Measurements from ENCODE around the gene AHRR. TPM values are rescaled to one million over a fixed set of nuclear protein-coding genes. Genes with fewer than 3 reads are reported as not detected.

The AHRR gene
- total and polyA plus RNA-seq, 2 donors from 2014 or later, result 0.71 to 1.7 TPM

DNA sequence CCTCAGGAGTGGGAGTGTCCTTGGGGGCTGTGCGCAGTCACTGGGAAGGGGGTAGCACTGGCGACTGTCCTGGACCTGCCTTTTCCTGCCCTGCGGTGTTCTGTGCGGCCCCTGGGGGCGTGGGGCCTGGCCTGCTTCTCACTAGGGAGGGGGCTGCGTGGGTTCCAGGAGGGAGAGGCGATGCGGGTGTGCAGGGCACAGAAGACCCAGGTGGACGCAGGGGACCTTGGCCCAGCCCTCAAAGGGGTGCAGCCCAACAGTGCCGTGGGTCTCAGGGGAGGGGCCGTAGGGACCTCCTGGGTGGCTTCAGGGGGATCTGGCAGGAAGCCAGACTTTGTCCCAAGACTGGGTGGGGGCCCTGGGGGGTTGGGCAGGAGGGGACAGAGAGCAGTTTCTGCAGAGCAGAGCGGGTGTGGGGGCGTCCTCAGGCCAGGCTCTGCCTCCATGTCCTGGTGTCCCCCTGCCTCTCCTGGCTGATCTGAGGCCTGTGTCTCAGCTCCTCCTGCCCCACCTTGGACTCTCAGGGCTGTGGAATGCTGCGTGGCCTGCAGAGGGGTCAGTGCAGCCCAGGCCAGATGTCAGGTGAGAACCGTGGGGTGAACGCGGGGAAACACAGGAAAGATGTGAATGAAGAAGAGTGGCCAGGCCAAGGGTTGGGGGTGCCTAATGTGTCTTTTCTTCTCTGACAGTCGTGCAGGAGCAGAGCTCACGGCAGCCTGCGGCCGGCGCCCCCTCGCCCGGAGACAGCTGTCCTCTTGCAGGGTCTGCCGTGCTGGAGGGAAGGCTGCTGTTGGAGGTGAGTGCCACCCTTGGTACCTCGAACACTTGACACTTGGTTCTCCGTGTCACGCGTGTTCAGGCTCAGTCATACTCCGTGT is 54.6 kb downstream of the AHRR start:
- intact Hi-C loops (cut with DNase I), result no loop called here
- no peak overlapping the region for H3K4me3 ChIP-seq (ENCODE audit: low read length in 3 of 3)
- TF ChIP-seq, protein P1, sequence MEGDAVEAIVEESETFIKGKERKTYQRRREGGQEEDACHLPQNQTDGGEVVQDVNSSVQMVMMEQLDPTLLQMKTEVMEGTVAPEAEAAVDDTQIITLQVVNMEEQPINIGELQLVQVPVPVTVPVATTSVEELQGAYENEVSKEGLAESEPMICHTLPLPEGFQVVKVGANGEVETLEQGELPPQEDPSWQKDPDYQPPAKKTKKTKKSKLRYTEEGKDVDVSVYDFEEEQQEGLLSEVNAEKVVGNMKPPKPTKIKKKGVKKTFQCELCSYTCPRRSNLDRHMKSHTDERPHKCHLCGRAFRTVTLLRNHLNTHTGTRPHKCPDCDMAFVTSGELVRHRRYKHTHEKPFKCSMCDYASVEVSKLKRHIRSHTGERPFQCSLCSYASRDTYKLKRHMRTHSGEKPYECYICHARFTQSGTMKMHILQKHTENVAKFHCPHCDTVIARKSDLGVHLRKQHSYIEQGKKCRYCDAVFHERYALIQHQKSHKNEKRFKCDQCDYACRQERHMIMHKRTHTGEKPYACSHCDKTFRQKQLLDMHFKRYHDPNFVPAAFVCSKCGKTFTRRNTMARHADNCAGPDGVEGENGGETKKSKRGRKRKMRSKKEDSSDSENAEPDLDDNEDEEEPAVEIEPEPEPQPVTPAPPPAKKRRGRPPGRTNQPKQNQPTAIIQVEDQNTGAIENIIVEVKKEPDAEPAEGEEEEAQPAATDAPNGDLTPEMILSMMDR (IDR thresholded peaks at IDR 0.05; ENCODE audit: borderline replicate concordance, extremely low read depth, insufficient read depth), result no peak
- H3K4me1 ChIP-seq (ENCODE audit: control insufficient read depth in 2 of 3, insufficient read depth in 2 of 3, low read depth in 1 of 3, low read length in 3 of 3), result no peaks in the 10 kb centered on the region
- H3K36me3 ChIP-seq (ENCODE audit: control insufficient read depth in 2 of 3, insufficient read depth in 3 of 3, low read length in 3 of 3), result no peaks in the 10 kb centered on the region
- DNase-seq (peak in 2 of 5 donors; percentile 8 to 51), FAIRE-seq (no peak)
- no peak overlapping the region for H3K27ac ChIP-seq (ENCODE audit: low read depth in 2 of 2, low read length in 2 of 2)
- no peak overlapping the region for H3K9ac ChIP-seq (ENCODE audit: low read length in 3 of 3)
- no peaks in the 10 kb centered on the region for H3K27me3 ChIP-seq (ENCODE audit: control insufficient read depth, insufficient read depth, low read length)
- peaks cover 0 to 3% (median 0%) of the 10 kb centered on the region in 3 donors for H3K9me3 ChIP-seq (ENCODE audit: control insufficient read depth in 2 of 3, insufficient read depth in 1 of 3, low read length in 3 of 3)

DNA sequence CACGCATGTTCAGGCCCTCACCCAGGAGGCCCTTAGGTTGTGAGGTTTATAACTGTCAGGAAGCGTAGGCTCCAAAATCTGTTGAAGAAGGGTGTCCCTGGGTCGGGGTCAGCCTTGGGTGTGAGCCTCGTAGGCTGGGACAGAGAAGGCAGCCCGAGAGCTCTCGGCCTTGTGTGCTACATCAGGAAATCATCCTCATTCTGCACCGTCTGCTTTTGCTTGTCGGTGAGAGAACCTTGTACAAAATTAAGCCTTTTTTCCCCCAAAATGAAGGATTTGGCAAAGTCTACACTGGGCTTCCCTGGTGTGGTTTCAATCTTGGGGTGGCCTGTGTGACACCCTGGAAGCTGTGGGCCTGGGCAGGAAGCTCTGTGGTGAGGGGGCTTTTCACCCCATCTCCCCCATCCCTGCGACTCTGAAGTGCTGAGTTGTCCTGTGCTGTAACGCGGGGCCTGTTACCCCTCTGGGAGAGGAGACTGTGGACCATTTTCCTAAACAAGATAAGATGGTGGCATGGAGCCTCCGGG is 55.3 kb downstream of the AHRR start:
- Histone ChIP-seq H3K9ac (ENCODE audit: low read length in 3 of 3) (no peak overlapping the region), H3K4me3 (ENCODE audit: low read length in 3 of 3) (no peak overlapping the region), H3K4me1 (ENCODE audit: control insufficient read depth in 2 of 3, insufficient read depth in 2 of 3, low read depth in 1 of 3, low read length in 3 of 3) (no peaks in the 10 kb centered on the region), H3K9me3 (ENCODE audit: control insufficient read depth in 2 of 3, insufficient read depth in 1 of 3, low read length in 3 of 3) (peaks cover 0 to 3% (median 0%) of the 10 kb centered on the region in 3 donors), H3K27me3 (ENCODE audit: control insufficient read depth, insufficient read depth, low read length) (no peaks in the 10 kb centered on the region), H3K36me3 (ENCODE audit: control insufficient read depth in 2 of 3, insufficient read depth in 3 of 3, low read length in 3 of 3) (no peaks in the 10 kb centered on the region), H3K27ac (ENCODE audit: low read depth in 2 of 2, low read length in 2 of 2) (no peak overlapping the region)
- FAIRE-seq, result no peak
- DNase-seq, result peak in 3 of 5 donors; percentile 4 to 24 (median 15)
- TF ChIP-seq, protein P1 (IDR thresholded peaks at IDR 0.05; ENCODE audit: borderline replicate concordance, extremely low read depth, insufficient read depth), result no peak
- intact Hi-C loops (cut with DNase I), result no loop called here

DNA sequence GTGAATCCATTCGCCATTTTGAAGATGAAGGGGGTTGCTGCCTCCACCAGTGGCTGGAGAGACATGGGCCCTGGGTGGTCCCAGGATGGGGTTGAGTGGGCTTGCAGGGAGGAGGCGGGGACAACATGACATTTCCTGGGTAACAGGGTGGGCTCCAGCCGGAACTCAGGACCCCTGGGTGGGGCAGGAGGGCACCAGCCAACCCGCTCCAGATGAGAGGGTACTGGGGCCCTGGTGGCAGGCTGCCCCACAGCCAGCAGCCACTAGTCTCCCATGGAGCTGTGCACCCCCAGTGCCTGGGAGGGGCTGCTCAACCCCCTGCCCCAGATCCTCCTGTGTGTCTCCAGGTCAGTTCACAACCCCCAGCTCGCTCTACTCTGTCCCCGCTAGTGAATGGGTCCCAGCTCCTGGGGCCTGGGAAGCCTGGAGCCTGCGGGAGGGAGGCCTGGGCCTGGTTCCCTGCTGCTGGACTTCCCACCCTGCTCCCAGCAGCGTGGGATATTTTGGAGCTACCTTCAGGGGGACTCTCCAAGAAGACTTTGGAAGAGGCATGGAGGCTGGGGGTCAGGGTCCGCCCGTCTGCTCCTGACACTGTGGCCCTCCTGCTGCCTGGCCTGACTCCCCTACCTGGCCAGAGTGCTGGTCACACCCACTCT is 55.9 kb downstream of the AHRR start:
- Histone ChIP-seq H3K4me3 (ENCODE audit: low read length in 3 of 3) (no peak overlapping the region), H3K4me1 (ENCODE audit: control insufficient read depth in 2 of 3, insufficient read depth in 2 of 3, low read depth in 1 of 3, low read length in 3 of 3) (no peaks in the 10 kb centered on the region), H3K9me3 (ENCODE audit: control insufficient read depth in 2 of 3, insufficient read depth in 1 of 3, low read length in 3 of 3) (peaks cover 0 to 3% (median 0%) of the 10 kb centered on the region in 3 donors), H3K27me3 (ENCODE audit: control insufficient read depth, insufficient read depth, low read length) (no peaks in the 10 kb centered on the region), H3K9ac (ENCODE audit: low read length in 3 of 3) (no peak overlapping the region), H3K36me3 (ENCODE audit: control insufficient read depth in 2 of 3, insufficient read depth in 3 of 3, low read length in 3 of 3) (no peaks in the 10 kb centered on the region), H3K27ac (ENCODE audit: low read depth in 2 of 2, low read length in 2 of 2) (no peak overlapping the region)
- FAIRE-seq (no peak), DNase-seq (peak in 3 of 5 donors; percentile 7 to 53 (median 33))
- TF ChIP-seq, protein P1 (IDR thresholded peaks at IDR 0.05; ENCODE audit: borderline replicate concordance, extremely low read depth, insufficient read depth), result no peak
- intact Hi-C loops (cut with DNase I), result no loop called here
